Activated naive CD8-positive, alpha-beta T cell treated with anti-CD3 and anti-CD28 coated beads, Interleukin-2, amount 50 U/mL, for 24 hours (primary cell): ENCODE results near the gene SENP6.
"Not testable (repeated sequence)": the region's sequence is repeated elsewhere in the genome, so short reads cannot be mapped to it uniquely, and the experiment has no call there.

ENCODE experiments used
- ATAC-seq: fragments of 150-1000 bp; cut with Tn5 transposase; one replicate; pipeline ENCODE4 v1.10.0; 2021
- DNase-seq: peaks from one replicate; pipeline ENCODE4 v3.0.0; 2021
- H3K27ac Mint-ChIP-seq: one replicate; pipeline ENCODE4 v1.8.0; 2021; ENCODE audit warnings: mild to moderate bottlenecking, mixed read lengths
- H3K27me3 Mint-ChIP-seq: one replicate; pipeline ENCODE4 v1.8.0; 2021; ENCODE audit warnings: mixed read lengths
- H3K36me3 Mint-ChIP-seq: one replicate; pipeline ENCODE4 v1.8.0; 2021; ENCODE audit warnings: low read depth, mixed read lengths
- H3K4me1 Mint-ChIP-seq: one replicate; pipeline ENCODE4 v1.8.0; 2021; ENCODE audit warnings: mixed read lengths
- H3K4me3 Mint-ChIP-seq: one replicate; pipeline ENCODE4 v1.8.0; 2021; ENCODE audit warnings: mild to moderate bottlenecking, moderate library complexity, mixed read lengths
- H3K9me3 Mint-ChIP-seq: one replicate; pipeline ENCODE4 v1.8.0; 2021; ENCODE audit warnings: mixed read lengths

SENP6 gene

GRCh38 chr6:75619230-75619899 lies 17.7 kb downstream of the SENP6 start:
- no peaks in the 10 kb centered on the region for H3K9me3 Mint-ChIP-seq
- peaks cover 60% of the 10 kb centered on the region for H3K4me1 Mint-ChIP-seq
- DNase-seq, result no peak
- H3K27ac Mint-ChIP-seq, result no peak overlapping the region
- no peak for ATAC-seq
- no peaks in the 10 kb centered on the region for H3K27me3 Mint-ChIP-seq
- peaks cover 30% of the 10 kb centered on the region for H3K36me3 Mint-ChIP-seq
- H3K4me3 Mint-ChIP-seq, result no peak overlapping the region

DNA sequence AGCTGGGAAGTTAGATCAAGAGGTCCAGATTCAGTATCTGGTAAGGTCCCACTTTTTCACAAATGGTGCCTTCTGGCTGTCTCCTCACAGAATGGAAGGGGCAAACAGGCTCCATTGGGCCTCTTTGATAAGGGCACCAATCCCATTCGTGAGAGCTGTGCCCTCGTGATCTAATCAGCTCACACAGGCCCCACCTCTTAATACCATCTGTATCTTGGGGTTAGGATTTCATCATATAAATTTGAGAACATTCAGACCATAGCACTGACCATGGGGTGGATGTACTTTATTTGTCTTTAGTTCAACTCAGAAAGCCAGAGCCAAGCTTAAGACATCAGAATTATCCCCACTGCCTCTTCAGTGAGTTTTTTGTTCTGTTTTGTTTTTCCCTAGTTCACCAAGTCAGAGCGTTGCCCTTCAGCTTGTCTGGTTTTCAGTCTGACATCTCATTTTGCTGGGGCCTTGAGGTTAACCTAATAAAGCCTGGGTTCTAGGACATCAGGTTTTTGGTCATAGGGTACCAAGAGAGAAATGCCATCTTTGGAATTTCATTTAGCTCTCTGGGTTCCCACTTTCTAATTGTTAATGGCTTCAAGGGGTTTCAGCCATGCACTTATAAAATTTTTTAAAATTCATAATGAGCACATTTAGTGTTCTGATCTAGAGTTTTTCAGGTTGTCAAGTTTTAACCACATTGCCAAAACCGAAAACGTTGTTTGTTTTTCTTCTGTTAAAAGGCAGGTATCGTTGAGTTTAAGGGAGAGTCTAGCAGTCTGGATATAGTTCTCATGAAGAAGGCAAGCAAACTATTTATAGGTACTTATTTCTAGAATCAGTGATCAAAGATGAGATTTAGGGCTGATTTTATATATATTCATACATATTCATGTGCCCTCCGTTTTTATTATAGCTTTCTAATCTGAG lies 19.0 kb downstream of the SENP6 start:
- H3K4me3 Mint-ChIP-seq, result no peak overlapping the region
- no peak for DNase-seq
- H3K4me1 Mint-ChIP-seq, result peaks cover 47% of the 10 kb centered on the region
- H3K9me3 Mint-ChIP-seq, result no peaks in the 10 kb centered on the region
- no peaks in the 10 kb centered on the region for H3K27me3 Mint-ChIP-seq
- no peak for ATAC-seq
- H3K27ac Mint-ChIP-seq, result peak overlapping the region; percentile 49
- H3K36me3 Mint-ChIP-seq, result peaks cover 31% of the 10 kb centered on the region

DNA sequence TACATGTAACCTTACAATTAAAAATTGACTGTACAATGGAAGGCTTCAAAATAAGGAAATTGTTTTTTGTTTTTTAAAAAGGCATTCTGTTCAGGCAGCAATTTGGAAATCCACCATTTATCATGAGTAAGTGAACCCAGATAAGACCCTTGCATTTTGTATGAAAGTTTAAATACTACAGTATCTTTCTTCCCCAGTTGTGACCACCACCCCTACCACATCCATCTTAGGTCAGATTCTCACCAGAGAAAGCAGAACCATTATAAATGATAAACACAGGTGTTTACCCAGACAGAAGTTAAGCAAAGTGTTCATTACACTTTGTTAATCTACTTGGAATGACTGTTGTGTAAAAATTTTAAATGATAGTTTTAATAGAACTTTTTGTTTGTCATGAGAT lies 20.2 kb downstream of the SENP6 start:
- H3K36me3 Mint-ChIP-seq, result peaks cover 27% of the 10 kb centered on the region
- no peaks in the 10 kb centered on the region for H3K9me3 Mint-ChIP-seq
- DNase-seq (no peak), ATAC-seq (no peak)
- H3K4me1 Mint-ChIP-seq, result peaks cover 41% of the 10 kb centered on the region
- no peak overlapping the region for H3K4me3 Mint-ChIP-seq
- H3K27me3 Mint-ChIP-seq, result no peaks in the 10 kb centered on the region
- no peak overlapping the region for H3K27ac Mint-ChIP-seq

DNA sequence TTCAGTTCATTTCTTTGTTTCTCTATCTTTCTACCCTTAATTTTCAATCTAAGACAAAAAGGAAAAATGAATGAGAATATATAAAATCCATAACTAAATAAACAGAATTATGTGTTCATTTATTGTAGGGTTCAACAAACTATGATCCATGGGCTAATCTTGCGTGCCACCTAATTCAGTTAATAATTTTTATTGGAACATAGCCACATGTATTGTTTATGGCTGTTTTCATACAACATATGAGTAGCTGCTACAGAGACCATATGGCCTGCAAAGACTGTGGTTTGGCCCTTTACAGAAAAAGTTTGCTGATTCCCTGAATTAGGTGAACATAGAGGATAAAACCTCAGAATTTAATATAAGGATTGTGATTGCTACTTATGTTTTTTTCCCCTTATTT lies 21.8 kb downstream of the SENP6 start:
- no peak for ATAC-seq
- no peaks in the 10 kb centered on the region for H3K9me3 Mint-ChIP-seq
- no peak for DNase-seq
- H3K36me3 Mint-ChIP-seq, result peaks cover 21% of the 10 kb centered on the region
- H3K27me3 Mint-ChIP-seq, result no peaks in the 10 kb centered on the region
- H3K27ac Mint-ChIP-seq, result no peak overlapping the region
- H3K4me1 Mint-ChIP-seq, result peaks cover 29% of the 10 kb centered on the region
- no peak overlapping the region for H3K4me3 Mint-ChIP-seq

GRCh38 chr6:75624335-75624734 lies 22.7 kb downstream of the SENP6 start:
- no peak overlapping the region for H3K27ac Mint-ChIP-seq
- H3K4me3 Mint-ChIP-seq, result no peak overlapping the region
- H3K27me3 Mint-ChIP-seq, result no peaks in the 10 kb centered on the region
- ATAC-seq (no peak), DNase-seq (no peak)
- H3K4me1 Mint-ChIP-seq, result peaks cover 21% of the 10 kb centered on the region
- H3K36me3 Mint-ChIP-seq, result peaks cover 20% of the 10 kb centered on the region
- no peaks in the 10 kb centered on the region for H3K9me3 Mint-ChIP-seq

- DNase-seq, result no peak
- Mint-ChIP-seq H3K9me3 (no peaks in the 10 kb centered on the region), H3K36me3 (peaks cover 20% of the 10 kb centered on the region), H3K4me3 (no peak overlapping the region), H3K27ac (no peak overlapping the region), H3K27me3 (no peaks in the 10 kb centered on the region), H3K4me1 (peaks cover 15% of the 10 kb centered on the region)
- ATAC-seq, result no peak
These were observed 23.3 kb downstream of the SENP6 start for GRCh38 chr6:75624988-75625387.

DNA sequence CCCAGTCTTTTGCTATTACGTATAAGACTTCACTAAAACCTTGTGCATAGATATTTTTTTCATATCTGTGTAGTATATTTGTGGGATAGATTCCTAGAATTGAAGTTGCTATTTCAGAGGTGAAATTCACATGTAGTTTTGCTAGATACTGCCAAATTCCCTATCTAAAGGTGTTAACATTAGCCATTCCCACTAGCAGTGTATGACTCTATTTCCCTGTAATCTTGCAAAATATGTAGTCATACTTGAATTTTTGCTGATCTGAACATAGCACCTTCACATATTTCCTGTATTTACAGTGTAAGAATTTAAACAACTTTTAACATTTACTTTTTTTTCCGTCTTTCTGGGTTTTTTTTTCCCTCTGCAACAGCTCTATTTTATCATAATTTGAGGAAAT lies 24.9 kb downstream of the SENP6 start:
- no peak for DNase-seq
- peaks cover 18% of the 10 kb centered on the region for H3K36me3 Mint-ChIP-seq
- H3K4me3 Mint-ChIP-seq, result no peak overlapping the region
- H3K9me3 Mint-ChIP-seq, result no peaks in the 10 kb centered on the region
- no peak for ATAC-seq
- peaks cover 4% of the 10 kb centered on the region for H3K4me1 Mint-ChIP-seq
- no peaks in the 10 kb centered on the region for H3K27me3 Mint-ChIP-seq
- no peak overlapping the region for H3K27ac Mint-ChIP-seq

DNA sequence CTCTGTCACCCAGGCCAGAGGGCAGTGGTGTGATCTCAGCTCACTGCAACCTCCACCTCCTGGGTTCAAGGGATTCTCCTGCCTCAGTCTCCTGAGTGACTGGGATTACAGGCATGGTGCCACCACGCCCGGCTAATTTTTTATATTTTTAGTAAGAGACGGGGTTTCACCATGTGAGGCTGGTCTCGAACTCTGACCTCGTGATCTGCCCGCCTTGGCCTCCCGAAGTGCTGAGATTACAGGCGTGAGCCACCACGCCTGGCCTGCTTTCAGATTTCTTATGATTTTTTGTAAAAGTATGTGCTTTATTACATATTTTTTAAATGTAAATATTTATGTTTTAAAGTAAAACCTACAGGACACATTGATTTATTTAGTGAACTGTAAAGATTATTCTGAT lies 26.0 kb downstream of the SENP6 start:
- peaks cover 20% of the 10 kb centered on the region for H3K36me3 Mint-ChIP-seq
- not testable (repeated sequence) for DNase-seq, H3K9me3 Mint-ChIP-seq, H3K4me1 Mint-ChIP-seq, ATAC-seq, H3K27ac Mint-ChIP-seq, H3K27me3 Mint-ChIP-seq, H3K4me3 Mint-ChIP-seq

DNA sequence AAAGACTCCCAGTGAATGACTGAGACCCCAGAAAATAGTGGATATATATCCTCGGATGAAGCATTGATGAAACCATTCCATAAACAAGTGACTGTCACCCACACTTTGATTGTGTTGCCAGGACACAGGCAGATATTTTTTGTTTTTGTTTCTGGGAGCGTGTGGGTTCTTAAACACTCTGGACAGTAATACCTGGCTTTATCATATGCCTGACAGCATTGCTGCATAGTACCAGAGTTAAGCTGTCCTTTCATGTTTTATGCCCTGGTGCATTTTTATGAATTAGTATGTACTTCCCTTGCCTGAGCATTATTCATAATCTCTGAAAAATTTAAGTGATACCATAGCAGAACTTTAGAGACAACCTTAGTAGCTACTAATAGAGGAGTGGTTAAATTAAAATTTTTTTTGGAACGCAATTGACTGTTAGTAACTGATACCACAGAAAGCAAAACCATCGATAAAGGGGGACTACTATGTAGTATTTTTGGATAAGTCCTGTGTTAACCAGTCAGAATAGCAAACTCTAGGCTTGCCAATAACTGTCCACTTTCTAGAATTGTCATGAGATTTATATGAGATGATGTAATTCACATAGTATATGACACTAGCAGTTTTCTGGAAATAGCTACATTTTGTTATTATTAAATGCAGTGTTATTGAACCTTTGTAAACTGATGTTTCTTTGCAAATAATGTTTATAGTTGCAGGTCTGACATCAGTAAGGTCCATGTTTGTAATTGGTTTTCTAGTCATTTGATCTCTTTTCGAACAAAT lies 30.4 kb downstream of the SENP6 start:
- Mint-ChIP-seq H3K4me3 (no peak overlapping the region), H3K4me1 (peaks cover 2% of the 10 kb centered on the region), H3K36me3 (peaks cover 36% of the 10 kb centered on the region), H3K9me3 (no peaks in the 10 kb centered on the region), H3K27me3 (no peaks in the 10 kb centered on the region), H3K27ac (no peak overlapping the region)
- no peak for ATAC-seq
- DNase-seq, result no peak

DNA sequence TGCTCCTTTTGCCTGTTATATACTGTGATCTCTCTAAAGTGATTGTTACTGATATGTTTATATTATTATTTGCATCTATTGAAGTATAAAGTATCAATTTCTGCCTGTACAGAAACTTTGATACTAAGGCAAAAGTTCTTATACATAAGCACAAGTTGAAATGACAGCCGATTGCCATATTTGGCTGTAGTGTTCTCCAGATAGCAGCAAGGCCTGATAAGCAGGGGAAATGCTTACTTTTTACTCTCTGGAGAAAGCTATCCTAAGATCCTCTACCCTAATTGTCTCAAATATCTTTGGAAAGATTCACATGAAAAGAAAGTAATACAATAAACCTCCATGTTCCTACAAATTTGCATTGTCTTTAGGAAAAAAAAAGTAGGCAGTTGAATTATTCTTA lies 31.4 kb downstream of the SENP6 start:
- peaks cover 2% of the 10 kb centered on the region for H3K4me1 Mint-ChIP-seq
- H3K9me3 Mint-ChIP-seq, result no peaks in the 10 kb centered on the region
- ATAC-seq (no peak), DNase-seq (no peak)
- H3K4me3 Mint-ChIP-seq, result no peak overlapping the region
- H3K36me3 Mint-ChIP-seq, result peaks cover 37% of the 10 kb centered on the region
- H3K27ac Mint-ChIP-seq, result no peak overlapping the region
- no peaks in the 10 kb centered on the region for H3K27me3 Mint-ChIP-seq

GRCh38 chr6:75642311-75642710 lies 40.6 kb downstream of the SENP6 start:
- no peaks in the 10 kb centered on the region for H3K9me3 Mint-ChIP-seq
- no peaks in the 10 kb centered on the region for H3K27me3 Mint-ChIP-seq
- no peak for DNase-seq
- peaks cover 30% of the 10 kb centered on the region for H3K36me3 Mint-ChIP-seq
- H3K4me3 Mint-ChIP-seq, result no peak overlapping the region
- H3K4me1 Mint-ChIP-seq, result no peaks in the 10 kb centered on the region
- H3K27ac Mint-ChIP-seq, result no peak overlapping the region
- ATAC-seq, result no peak

- Mint-ChIP-seq H3K4me3 (no peak overlapping the region), H3K27ac (no peak overlapping the region), H3K36me3 (peaks cover 27% of the 10 kb centered on the region), H3K9me3 (no peaks in the 10 kb centered on the region), H3K4me1 (no peaks in the 10 kb centered on the region), H3K27me3 (no peaks in the 10 kb centered on the region)
- ATAC-seq, result no peak
- DNase-seq, result no peak
These were observed 41.5 kb downstream of the SENP6 start for GRCh38 chr6:75643173-75643572.

DNA sequence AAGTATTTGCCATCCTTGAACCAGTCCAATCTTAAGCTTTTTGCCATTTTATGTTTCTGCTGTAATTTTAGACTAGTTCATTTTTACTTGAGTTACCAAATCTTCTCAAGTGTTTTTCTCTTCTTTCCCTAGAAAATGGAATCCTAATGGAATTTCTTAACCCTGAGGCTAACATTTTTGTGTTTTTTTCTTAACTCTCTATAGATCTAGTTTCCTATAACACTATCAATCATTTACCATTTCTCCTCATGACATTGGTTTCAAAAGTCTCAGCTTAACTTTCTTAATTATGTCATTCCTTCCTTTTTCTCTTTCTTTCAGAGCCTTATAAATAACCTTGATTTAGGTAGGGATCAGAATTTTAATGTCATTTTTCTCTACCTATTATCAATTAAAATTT lies 54.8 kb downstream of the SENP6 start:
- Mint-ChIP-seq H3K27me3 (no peaks in the 10 kb centered on the region), H3K27ac (no peak overlapping the region), H3K9me3 (no peaks in the 10 kb centered on the region), H3K4me3 (no peak overlapping the region), H3K4me1 (peaks cover 2% of the 10 kb centered on the region), H3K36me3 (peaks cover 48% of the 10 kb centered on the region)
- no peak for ATAC-seq
- DNase-seq, result no peak

DNA sequence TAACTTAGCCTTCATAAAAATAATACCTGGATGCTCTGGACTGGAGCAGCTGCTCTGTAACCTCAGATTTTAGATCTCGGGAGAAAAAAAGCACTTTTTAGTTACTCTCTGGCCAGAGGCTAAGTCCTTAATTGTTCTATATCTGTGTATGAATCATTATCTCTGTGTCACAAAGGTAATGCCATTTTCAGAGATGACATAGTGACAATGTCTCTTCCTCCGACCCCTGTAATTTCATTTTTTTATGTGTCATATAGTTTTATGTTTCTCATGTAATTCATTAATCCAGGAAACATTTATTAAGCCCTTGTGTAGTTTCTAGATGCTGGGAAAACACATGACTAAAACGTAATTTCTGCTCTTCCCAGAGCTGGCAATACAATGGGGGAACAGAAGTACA lies 55.6 kb downstream of the SENP6 start:
- no peak overlapping the region for H3K27ac Mint-ChIP-seq
- DNase-seq, result no peak

DNA sequence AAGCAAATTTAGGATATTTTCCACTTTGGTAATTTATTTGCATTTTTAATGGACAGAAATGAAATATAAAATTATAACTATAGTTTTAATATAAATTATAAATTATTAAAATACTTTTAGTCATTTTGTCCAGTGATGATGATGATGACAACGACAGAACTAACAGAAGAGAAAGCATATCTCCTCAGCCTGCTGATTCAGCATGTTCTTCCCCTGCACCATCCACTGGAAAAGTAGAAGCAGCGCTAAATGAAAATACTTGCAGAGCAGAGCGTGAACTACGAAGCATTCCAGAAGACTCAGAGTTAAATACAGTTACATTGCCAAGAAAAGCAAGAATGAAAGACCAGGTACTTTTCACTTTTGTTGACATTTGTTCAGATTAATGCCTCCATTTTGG lies 64.9 kb downstream of the SENP6 start:
- DNase-seq, result no peak
- H3K27me3 Mint-ChIP-seq, result no peaks in the 10 kb centered on the region
- H3K4me3 Mint-ChIP-seq, result no peak overlapping the region
- H3K9me3 Mint-ChIP-seq, result no peaks in the 10 kb centered on the region
- H3K36me3 Mint-ChIP-seq, result peaks cover 27% of the 10 kb centered on the region
- H3K27ac Mint-ChIP-seq, result no peak overlapping the region
- no peak for ATAC-seq
- H3K4me1 Mint-ChIP-seq, result no peaks in the 10 kb centered on the region

More for the DNA sequence above, 55.6 kb downstream of the SENP6 start:
- Mint-ChIP-seq H3K4me1 (peaks cover 2% of the 10 kb centered on the region), H3K9me3 (no peaks in the 10 kb centered on the region), H3K27me3 (no peaks in the 10 kb centered on the region), H3K4me3 (no peak overlapping the region), H3K36me3 (peaks cover 50% of the 10 kb centered on the region)
- no peak for ATAC-seq
